OCI-LY7 (cell line): ENCODE measurements around the gene PLEKHG5.
A peak's percentile ranks its signal among the peaks of the same experiment; 100 is the strongest.

Experiments used
- EZH2phosphoT487 ChIP-seq: fragments of 200-600 bp; sonication (generic); IDR thresholded peaks from 2 replicates; pipeline ENCODE4 v1.6.1; 2018; ENCODE audit warnings: low read depth, borderline replicate concordance, mild to moderate bottlenecking, mixed run types, antibody characterized with exemption, low read length, moderate library complexity, mixed read lengths
- TF ChIP-seq, protein P1 (sequence below): fragments of 200-600 bp; sonication (generic); conservative IDR thresholded peaks from 2 replicates; pipeline ENCODE4 v1.5.1; 2014; ENCODE audit warnings: mild to moderate bottlenecking, antibody characterized with exemption, low read length, moderate library complexity, mixed read lengths

DNA sequence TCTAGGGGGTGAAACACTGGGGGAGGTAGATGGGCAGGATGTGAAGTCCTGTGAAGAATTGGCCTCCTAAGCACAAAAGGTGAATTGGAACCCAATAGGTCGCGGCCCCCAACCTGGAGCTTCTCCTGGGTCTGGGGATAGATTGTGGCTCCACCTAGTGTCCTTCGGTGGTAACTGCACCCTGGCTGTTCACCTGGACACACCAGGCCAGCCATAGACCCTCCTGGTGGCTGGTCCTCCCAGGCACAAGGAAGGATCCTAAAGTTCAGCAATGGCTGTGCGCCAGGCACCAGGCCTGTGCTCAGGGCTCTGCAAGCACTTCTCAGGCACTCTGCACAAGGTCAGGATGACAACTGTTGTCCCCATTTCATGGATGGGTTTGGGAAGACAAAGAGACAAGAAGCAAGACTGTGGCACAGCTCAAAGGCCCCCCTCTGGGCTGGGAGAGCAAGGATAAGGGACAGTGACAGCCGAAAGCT, 53.4 kb downstream of the PLEKHG5 start:
- TF ChIP-seq, protein P1, sequence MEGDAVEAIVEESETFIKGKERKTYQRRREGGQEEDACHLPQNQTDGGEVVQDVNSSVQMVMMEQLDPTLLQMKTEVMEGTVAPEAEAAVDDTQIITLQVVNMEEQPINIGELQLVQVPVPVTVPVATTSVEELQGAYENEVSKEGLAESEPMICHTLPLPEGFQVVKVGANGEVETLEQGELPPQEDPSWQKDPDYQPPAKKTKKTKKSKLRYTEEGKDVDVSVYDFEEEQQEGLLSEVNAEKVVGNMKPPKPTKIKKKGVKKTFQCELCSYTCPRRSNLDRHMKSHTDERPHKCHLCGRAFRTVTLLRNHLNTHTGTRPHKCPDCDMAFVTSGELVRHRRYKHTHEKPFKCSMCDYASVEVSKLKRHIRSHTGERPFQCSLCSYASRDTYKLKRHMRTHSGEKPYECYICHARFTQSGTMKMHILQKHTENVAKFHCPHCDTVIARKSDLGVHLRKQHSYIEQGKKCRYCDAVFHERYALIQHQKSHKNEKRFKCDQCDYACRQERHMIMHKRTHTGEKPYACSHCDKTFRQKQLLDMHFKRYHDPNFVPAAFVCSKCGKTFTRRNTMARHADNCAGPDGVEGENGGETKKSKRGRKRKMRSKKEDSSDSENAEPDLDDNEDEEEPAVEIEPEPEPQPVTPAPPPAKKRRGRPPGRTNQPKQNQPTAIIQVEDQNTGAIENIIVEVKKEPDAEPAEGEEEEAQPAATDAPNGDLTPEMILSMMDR = peak; percentile 85
- TF ChIP-seq EZH2phosphoT487 = no peak
